Peyer's patch (tissue), 4 donors: ENCODE results near the gene DMBX1.

Experiments
- POLR2A ChIP-seq, 2 donors: fragments of 450-650 bp; IDR thresholded peaks; one replicate each; pipeline ENCODE4 v1.5.1; 2017; ENCODE audit warnings: antibody characterized with exemption in 2 of 2, mild to moderate bottlenecking in 2 of 2, moderate library complexity in 2 of 2
- TF ChIP-seq, protein P1 (sequence below), 6 experiments: fragments of 450-650 bp in 4 of 6; fragments of 200-600 bp in 2 of 6; sonication (generic) in 1 of 6; IDR thresholded peaks; one replicate each; pipeline ENCODE4 v1.5.1; 2017 to 2019; ENCODE audit warnings: antibody characterized with exemption in 6 of 6, mild to moderate bottlenecking in 3 of 6, moderate library complexity in 1 of 6

DNA sequence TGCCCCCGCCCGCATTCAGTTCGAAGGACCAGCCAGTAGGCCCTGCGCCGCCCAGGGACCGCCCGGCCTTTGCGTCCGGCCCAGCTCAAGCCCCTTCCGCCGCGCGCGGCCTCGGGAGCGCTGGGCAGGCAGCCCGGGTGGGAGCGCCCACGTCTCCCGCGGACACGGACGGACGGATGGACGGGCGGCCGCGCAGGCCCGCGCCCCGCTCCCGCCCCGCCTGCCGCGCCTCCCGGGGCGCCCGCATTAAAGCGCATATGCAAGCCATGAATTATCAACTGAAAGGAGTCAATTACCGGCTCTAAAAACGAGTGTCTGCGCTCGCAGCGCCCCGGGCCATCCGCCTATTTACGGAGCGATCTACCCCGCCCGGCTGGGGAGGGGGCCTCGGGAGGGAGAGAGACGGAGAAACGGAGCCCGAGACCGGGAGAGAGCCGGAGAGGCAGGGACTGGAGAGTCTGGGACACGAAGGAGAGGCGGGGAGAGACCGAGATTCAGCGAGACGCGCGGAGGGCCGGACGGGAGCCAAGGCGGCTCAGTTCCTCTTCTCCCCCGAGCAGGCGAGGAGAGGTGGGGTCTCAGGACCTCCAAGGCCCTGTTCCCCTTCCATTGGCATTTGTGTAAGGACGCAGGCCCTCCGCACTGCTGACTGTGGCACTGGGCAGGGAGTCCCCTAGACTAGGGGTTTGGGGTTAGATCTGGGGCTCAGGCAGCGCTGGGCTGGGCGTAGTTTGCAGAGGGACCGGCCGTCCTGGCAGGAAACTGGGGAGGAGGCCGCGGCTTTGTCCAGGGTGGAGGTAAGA is 41.3 kb upstream of the DMBX1 start:
- TF ChIP-seq, protein P1, sequence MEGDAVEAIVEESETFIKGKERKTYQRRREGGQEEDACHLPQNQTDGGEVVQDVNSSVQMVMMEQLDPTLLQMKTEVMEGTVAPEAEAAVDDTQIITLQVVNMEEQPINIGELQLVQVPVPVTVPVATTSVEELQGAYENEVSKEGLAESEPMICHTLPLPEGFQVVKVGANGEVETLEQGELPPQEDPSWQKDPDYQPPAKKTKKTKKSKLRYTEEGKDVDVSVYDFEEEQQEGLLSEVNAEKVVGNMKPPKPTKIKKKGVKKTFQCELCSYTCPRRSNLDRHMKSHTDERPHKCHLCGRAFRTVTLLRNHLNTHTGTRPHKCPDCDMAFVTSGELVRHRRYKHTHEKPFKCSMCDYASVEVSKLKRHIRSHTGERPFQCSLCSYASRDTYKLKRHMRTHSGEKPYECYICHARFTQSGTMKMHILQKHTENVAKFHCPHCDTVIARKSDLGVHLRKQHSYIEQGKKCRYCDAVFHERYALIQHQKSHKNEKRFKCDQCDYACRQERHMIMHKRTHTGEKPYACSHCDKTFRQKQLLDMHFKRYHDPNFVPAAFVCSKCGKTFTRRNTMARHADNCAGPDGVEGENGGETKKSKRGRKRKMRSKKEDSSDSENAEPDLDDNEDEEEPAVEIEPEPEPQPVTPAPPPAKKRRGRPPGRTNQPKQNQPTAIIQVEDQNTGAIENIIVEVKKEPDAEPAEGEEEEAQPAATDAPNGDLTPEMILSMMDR (IDR thresholded peaks at IDR 0.05), result no peak
- TF ChIP-seq POLR2A (IDR thresholded peaks at IDR 0.05), result no peak
